Stimulated activated CD4-positive, alpha-beta T cell treated with anti-CD3 and anti-CD28 coated beads, Interleukin-4, amount 100 ng/mL, for 4 hours (primary cell): ENCODE results near the gene UCK1.

Source experiments
- DNase-seq, 2 experiments: peaks; one replicate each; pipeline ENCODE4 v3.0.0-alpha.2; 2020

UCK1 gene

DNA sequence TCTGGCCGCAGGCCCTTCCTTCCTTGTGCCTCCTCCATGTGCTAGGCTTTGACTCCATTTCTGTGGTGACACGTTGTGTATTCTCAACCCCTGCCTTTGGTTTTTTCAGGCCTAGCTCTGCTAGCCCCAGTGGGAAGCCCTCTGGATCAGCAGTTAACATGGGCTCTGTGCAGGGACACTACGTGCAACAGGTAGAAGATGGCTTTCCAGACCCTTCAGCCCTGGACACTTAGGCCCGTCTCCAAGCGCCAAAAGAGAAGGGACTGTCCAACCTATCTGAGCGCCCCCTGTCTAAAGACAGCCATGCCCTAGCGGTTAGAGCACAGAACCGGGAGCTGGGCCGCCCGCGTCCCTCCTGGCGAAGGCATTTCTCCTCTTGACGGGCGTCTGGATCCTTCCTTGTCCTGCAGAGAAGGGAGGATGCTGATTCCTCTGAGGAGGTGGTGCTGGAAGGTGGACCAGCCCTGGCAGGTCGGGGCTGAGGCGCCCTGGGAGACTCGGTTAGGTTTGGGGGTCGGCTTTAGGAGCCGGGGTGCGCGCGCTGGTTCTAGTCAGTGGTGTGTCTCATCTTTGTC, 36.7 kb downstream of the UCK1 start:
- no peak for DNase-seq

DNA sequence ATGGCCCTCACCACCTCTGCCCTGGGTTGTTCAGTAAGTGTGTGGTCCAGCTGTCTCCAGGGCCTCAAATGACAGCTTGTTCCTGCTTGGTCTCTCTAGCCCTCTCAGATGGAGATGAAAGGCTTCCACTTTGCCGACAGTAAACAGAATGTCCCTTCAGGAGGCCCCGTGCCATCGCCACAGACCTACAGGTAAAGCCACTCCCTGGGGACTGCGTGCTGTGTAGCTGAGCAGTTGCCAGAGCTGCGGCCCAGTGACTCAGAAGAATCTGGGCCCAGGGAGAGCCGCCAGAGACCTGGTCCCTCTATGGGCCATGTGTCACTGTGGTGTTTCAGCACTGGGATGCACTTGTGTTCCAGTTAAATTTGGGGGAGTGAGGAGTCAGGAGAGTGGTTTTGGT, 39.0 kb downstream of the UCK1 start:
- no peak for DNase-seq

DNA sequence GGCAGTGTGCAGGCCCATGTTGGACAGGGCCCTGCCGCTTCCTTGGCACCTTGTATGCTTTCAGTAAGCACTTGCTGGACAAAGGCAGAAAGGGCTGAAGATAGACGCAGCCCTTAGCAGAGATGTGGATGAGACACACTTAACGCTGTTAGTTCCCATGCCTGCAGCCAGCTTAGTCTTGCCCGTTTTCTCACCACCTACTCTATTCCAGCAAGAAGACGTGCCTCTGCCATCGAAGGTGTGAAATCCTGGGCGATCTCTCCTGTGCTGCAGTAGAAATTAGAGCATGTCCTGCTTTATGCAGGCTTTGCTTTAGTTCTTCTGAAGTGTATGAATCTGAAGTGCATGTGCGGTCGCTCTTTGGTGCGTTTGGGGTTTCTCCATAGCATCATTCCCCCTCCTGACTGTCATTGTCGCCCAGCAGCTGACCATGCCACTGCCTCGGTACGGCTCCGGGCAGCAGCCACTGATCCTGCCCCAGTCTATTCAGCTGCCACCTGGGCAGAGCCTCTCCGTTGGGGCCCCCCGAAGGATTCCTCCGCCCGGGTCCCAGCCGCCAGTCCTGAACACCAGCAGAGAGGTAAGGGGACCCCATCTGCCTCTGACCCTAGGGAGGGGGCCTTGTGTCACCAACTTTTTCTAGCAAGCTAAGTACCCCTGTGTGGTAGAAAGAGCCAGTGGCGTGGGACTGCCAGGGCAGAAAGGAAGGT, 39.9 kb downstream of the UCK1 start:
- no peak for DNase-seq

DNA sequence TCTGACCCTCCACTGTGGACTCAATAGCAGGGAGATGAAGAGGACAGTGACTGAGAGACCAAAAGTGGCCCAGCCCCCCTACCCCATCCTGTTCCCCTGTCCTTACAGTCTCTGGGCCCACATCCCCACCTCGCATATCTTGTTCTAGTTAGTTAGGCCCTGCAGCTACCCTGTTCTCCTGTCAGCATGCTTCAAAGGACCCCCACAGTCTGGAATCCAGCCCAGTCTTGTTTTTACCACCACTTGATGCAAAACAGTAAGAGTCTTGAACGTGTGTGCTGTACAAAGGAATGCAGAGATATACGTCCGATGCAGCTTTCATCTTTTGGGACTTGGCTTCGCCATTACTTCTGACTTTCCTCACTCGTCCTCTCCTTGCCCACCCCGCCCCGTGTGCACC, 40.5 kb downstream of the UCK1 start:
- DNase-seq: no peak

DNA sequence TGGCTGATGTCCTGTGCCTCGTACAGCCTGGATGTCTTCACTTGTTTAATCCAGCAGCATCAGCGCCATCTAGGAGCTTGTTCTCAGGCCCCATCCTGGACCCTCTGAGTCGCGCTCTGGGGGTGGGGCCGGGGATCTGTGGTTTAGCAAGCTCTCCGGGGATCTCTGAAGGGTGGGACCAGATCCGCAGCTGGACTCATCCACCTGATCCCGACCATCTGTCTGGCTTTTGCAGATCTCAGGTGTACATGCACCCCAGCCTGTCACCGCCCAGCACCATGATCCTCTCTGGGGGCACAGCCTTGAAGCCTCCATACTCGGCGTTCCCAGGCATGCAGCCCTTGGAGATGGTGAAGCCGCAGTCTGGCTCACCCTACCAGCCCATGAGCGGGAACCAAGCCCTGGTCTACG, 43.4 kb downstream of the UCK1 start:
- DNase-seq: no peak

DNA sequence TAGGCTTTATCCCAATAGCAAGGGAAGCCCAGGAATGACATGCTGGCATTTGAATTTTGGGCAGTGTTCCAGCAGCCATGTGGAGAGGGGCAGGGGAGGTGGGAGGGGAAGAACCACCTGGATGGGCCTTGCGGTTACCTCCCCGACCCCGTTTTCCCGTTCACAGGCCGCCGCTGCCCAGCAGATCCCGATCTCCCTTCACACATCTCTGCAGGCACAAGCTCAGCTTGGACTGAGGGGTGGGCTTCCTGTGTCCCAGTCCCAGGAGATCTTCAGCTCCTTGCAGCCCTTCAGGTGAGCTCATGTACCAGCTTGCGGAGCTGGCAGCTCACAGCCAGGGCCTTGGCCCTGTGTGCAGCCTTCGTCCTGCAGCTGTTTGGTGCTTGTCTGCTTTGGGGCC, 44.1 kb downstream of the UCK1 start:
- DNase-seq: no peak

DNA sequence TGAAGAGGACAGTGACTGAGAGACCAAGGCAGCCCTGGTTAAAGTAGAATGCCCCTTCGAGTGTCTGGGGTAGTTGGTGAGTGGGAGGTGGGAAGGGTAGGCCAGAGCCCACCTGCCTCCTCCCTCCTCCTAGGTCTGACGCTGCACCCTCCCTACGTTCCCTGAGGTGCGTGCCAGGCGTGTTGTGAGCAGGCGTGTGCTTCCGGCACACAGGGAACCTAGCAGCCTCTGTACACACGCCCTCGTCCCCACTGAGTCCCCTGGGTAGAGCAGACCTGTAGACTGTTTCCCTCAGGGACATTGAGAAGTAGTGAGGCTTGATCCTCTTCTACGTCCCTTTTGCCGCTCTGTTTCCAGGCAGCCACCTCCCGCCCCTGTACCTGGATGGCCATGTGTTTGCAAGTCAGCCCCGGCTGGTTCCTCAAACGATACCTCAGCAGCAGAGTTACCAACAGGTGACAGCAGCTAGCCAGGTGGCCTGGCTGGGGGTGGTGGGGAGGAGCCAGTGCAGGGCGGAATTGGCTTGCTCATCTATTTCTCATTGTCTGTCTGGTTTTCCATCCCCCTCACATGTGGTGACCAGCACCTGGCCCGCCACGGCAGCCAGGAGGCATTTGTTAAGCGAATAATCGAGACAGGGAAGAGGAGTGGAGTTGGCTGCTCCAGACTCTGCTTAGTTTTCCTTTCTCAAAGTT, 45.2 kb downstream of the UCK1 start:
- DNase-seq: no peak

DNA sequence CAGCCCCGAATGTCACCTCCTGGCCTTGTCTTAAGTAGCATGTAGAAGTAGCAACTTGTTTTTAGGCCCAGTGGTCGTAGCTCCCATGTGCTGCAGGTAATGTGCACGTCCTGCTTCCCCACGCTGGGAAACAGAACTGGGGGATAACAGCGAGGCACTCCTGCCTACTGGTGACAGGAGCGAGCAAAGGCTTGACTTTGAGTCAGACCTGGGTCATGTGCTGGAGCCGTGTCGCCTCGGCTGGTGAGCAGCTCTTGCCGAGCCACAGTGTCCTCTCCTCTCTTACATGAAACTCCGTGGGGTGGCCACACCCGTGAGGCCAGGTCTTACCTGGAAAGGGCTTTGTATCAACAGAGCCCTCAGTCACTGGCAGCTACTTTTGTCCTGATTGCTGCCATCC, 45.9 kb downstream of the UCK1 start:
- DNase-seq: no peak

DNA sequence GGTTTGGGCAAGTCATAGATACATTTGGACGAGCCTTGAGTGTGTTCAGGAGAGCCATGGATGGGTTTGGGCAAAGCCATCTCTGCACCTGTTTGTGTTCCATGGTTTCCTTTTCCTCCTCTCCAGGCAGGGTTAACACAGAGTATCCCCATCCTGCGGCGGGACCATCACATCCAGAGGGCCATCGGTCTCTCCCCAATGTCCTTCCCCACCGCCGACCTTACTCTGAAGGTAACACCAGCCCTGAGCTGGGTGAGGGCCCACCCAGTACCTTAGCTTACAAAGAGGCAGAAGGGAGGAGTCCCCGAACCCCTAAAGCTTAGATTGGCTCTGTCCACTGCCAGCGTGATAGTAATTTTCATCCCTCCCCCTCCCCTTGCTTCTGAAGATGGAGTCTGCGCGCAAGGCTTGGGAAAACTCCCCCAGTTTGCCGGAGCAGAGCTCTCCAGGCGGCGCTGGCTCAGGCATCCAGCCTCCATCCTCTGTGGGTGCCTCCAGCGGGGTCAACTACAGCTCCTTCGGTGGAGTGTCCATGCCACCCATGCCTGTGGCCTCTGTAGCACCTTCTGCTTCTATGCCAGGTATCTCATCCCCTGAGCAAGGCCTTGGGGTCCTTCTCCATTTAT, 46.4 kb downstream of the UCK1 start:
- no peak for DNase-seq

DNA sequence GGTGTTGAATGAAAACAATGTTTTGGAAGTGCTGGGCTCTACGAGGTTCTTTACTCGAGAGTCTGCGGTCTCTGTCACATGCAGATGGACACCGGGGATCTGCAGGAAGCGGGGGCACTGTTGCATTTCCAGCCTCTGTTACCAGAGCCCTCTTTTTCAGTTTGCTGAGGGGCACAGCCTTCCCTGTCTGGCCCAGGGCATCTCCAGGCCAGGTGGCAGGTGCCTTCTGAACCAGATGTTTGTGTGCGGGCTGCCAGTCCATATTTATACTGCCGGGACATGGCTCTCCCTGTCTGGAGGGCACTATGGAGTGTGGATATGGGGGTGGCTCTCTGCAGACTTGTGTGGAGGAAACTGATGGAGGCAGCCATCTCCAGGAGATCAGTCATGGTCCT, 47.0 kb downstream of the UCK1 start:
- no peak for DNase-seq

DNA sequence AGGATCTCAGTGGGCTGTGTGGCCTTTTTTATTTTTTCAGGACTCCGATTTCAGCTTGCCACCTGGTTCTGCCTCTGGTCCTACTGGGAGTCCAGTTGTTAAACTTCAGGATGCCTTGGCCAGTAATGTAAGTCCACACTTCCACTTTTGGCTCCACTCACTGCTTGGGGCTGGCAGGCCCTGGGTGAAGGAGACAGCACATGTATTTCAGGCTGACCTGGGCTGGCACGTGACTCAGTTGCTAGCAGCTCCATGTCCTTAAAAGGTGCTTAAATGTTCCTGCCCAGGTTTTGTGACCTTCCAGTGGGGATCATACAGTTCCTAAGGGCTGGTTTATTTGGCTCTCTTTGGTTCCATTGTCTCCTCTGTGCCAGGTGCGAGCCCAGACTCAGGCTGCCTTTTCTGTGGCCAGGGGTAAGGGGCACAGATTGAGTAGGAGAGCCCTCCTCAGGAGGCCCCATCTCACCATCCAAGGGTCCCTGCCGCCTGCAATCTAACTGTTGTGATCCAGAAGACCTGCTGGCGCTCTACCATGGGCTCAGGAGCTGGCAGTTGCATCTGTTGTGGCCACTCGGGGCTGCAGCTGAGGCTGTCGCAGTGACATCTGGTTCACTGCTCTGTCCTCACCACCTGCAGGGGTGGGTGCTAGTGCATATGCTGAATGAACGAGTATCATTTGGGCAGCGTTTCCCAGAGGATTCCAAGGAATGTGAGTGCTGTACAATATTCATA, 47.6 kb downstream of the UCK1 start:
- DNase-seq: no peak

DNA sequence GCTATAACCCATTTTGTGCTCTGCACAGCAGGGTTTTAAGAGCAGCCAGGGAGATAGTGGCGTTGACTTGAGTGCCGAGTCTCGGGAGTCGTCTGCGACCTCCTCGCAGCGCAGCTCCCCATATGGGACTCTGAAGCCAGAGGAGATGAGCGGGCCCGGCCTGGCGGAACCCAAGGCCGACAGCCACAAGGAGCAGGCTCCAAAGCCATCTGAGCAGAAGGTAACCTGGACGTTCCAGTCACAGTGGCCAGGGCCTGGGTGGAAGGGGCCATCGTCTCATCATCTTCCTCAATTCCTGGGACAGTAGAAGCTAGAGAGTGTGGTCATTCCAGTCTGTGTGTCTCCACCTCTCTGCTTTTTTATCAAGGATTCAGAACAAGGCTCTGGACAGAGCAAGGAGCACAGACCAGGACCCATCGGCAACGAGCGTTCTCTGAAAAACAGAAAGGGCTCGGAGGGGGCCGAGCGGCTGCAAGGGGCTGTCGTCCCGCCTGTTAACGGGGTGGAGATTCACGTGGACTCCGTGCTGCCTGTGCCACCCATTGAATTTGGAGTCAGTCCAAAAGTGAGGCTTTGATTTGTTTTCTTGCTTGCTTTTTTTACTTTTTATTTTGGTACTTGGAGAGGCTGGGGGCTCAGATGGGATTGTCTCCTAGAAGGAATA, 48.6 kb downstream of the UCK1 start:
- DNase-seq: no peak

DNA sequence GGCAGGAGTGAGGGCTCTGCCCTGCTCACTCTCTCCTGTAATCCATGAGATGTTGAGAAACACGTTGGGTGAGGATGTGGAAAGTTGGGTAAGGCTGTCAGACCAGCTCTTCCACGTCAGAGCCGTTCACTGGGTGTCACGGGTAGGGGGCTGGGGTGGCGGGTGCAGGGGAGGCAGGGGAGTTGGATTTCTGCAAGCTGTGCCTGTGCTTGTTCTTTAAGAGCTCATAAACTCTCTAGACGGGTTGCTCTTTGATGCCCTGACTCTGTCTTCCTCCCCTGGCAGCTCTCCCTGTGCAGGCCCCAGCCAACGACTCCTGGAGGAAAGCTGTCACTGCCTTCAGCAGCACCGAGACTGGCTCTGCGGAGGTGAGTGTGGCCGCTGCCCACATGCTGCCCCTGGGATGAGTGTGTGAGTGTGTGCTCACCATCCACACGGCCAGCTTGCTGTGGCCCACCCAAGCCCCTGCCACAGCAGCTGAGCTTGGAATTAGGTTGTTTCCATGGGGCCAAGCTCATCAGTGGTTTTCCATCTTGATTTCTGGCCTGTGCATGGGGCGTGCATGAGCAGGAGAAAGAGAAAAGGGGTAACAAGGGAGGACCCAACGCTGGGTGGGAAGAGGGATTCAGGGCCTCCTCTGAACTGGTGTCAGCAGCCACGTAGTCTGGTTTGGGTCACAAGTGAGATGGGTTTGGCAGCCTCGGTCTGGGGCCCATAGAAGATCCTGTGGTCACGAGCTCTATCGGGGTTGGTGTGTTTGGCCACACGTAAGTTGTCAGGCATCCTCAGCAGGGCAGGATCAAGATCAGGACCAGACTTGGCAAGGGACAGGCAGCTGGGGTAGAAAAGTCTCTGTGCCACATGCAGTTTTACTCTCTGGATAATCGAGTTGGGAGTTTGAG, 49.4 kb downstream of the UCK1 start:
- DNase-seq: no peak

DNA sequence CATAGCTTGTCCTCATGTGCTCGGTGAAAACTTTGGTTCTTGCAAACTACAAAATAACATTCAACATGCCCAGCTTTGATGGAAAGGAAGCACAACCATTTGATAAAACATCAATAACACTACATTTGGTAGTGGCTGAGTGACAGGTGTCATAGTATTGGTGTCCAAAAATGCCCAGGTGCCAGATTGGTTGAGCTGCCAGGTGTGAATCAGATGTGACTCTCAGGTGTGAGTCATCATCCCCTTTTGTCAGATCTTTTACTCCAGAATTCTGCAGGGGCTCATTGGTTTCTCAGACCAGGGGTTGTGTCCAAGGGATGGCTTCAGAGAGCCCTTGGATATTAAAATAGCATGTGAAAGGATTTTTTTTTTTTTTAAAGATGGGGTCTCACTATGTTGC, 50.8 kb downstream of the UCK1 start:
- no peak for DNase-seq

DNA sequence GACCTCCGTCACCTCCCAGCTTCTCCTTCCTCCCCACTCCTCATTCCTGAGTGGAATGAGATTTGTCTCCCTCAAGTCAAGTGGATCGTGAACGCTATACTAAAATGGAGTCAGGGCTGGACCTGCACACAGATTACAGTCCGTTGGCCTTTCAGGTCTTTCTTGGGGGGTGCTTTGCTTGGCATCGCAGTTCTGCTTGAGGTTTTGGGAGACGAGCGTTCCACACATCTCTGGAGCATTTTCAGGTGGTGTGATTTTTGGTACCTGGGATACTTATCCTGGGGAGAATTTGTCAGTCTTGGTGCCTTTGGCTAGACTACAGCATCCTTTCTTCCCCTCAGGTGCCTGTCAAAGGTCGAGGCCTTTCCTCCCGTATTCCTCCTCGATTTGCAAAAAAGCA, 52.2 kb downstream of the UCK1 start:
- no peak for DNase-seq

DNA sequence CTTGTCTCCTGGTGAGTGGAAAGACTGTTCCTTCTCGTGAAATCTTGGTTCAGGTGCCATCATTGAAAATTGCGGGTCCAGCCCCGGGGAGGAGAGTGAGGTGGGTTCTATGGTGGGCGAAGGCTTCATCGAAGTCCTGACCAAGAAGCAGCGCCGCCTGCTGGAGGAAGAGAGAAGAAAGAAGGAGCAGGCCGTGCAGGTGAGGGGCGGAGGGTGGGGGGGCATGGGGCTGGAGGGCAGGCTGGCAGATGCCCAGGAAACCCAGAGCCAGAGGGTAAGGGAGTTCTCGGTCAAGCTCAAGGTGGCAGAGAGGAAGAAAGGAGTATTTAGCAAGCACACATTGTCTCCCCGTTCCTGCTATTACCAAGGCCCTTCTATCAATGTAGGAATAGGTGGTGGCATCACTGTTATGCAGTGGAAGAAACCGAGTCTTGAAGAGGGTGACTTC, 52.6 kb downstream of the UCK1 start:
- peak; percentile 28 to 58 for DNase-seq

DNA sequence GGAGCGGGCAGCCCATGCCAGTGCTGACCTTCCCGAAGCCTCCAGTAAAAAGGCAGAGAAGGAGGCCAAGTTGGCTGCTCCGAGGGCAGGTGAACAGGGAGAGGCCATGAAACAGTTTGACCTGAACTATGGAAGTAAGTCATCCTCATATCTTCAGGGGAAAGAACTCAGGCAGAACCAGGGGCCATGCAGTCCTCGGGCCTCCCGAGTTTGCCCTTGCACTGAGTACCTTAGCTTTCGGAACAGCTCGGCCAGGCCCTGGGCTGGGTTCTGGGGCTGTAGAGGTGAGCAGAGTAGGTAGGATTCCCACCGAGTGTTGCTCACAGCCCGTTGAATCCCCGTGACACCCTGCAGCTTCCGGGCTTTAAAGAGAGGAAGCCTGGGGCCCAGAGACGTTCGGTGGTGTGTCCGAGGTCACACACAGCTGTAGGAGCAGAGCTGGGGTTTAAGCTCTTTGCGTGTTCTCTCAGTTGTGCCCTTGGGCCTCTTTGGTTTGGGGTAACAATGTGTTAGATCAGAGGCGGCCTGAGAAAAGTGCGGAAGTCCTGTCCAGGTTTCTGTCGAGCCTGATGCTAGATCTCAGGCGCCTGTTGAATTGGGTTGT, 53.1 kb downstream of the UCK1 start:
- DNase-seq: no peak

DNA sequence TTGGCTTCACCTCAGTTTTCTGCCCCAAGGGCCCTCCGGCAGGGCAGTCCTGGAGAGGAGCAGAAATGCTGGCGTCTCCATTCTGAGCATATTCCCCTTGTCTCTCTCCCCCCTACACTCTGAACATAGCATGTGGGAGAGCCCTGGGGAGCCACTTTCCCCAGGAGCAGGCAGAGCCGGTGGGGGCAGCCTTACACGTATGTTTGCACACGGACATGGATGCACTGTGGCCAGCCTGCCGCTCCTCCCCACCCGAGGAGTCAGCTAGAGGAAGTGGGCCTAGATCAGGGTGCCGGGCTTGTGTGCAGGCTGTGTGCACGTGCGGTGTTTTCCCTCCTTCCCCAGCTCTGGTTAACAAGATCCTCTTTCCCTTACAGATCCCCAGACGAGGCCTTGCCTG, 53.7 kb downstream of the UCK1 start:
- no peak for DNase-seq

DNA sequence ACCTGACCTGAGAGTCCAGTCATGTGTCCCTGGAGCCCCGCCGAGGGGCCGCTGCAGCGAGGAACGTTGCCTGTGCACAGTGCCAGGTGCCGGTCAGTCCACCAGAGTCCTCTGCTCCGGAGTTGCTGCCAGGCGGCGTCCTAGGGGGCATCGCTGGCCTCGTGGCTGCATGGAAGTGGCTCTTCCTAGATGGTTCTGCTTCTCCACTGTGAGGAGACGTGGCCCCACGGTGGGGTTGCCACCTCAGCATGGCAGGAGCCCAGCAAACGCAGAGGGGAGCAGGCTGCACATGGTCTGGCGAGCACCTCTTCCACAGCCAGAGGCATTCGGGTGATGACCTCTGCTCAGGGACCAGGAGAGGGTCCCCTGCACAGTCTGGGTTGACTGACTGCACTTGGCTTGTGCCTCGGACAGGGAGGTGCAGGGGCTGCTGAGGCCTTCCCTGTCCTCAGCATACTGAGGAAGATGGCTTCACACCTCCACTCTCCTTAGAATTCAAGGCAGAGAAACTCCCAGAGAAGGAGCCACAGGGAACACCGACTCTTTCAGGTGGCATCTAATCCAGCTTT, 54.2 kb downstream of the UCK1 start:
- no peak for DNase-seq

DNA sequence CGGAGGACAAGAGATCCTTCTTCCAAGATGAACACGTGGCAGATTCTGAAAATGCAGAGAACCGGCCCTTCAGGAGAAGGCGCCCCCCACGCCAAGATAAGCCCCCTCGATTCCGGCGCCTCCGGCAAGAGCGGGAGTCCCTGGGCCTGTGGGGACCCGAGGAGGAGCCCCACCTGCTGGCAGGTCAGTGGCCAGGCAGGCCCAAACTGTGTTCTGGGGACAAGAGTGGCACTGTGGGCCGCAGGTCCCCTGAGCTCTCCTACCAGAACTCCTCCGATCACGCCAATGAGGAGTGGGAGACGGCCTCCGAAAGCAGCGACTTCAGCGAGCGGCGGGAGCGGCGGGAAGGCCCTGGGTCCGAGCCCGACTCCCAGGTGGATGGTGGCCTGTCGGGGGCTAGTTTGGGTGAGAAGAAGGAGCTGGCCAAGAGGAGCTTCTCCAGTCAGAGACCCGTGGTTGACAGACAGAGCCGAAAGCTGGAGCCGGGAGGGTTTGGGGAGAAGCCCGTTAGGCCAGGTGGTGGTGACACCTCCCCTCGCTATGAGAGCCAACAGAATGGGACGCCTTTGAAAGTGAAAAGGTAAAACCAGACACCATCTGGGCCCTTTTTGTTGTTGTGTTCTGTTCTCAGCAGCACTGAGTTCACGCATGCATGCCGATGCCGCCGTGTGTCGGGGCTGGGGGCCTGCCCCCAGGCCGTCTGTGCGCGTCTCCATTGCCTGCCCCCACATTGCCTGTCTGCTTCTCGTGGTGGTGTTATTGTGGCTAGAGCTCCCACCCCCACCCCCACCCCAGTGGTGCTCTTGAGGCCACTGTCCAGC, 54.9 kb downstream of the UCK1 start:
- DNase-seq: no peak
